Endothelial cell of umbilical vein (primary cell): Measurements from ENCODE around the gene SPO11. TPM values are rescaled to one million over a fixed set of nuclear protein-coding genes. Genes with fewer than 3 reads are reported as not detected.

Source experiments
- BruUV-seq: library from RNA; stranded (reverse); fragments of 400-500 nt; replicated peaks from 2 replicates; lab custom pipeline; 2021; lab: Mats Ljungman, UMichigan
- CTCF ChIA-PET: fragments of 300-600, 350-600 bp; sonication (Branson Sonifier 250); formaldehyde crosslinking; loops from one replicate; lab custom pipeline; 2021; ENCODE audit warnings: antibody characterized with exemption, inconsistent platforms; lab: Charles Lee
- POLR2A ChIA-PET: fragments of 300-600, 350-600 bp; sonication (Branson Sonifier 250); formaldehyde crosslinking; loops from one replicate; lab custom pipeline; 2021; ENCODE audit warnings: antibody characterized with exemption, inconsistent platforms; lab: Charles Lee
- DNase-seq: peaks from one replicate; pipeline ENCODE4 v3.0.0-alpha.2; 2011; ENCODE audit warnings: low read depth, low spot score
- FAIRE-seq: peaks from 2 replicates; lab custom pipeline; 2011; peaks lifted over from hg19 to GRCh38; lab: Jason Lieb, UNC
- H2AFZ ChIP-seq: 2 replicates; pipeline ENCODE4 v1.6.0; 2012; ENCODE audit warnings: low read depth, low read length, control low read depth, inconsistent platforms
- H3K27ac ChIP-seq: 2 replicates; pipeline ENCODE4 v1.5.1; 2011; ENCODE audit warnings: low read depth, mild to moderate bottlenecking, control low read depth, low read length, moderate library complexity; ENCODE audit not compliant: insufficient read depth
- H3K27me3 ChIP-seq, 2 experiments: 2 replicates each; pipeline versions ENCODE4 v1.6.0 to v1.6.1; 2011; ENCODE audit warnings: low read length in 2 of 2, mixed read lengths in 1 of 2; ENCODE audit not compliant: control insufficient read depth in 2 of 2, insufficient read depth in 2 of 2
- H3K36me3 ChIP-seq, 2 experiments: 2 replicates in 1 of 2; 3 replicates in 1 of 2; pipeline ENCODE4 v1.5.1; 2011; ENCODE audit warnings: low read length in 2 of 2, mild to moderate bottlenecking in 1 of 2, moderate library complexity in 1 of 2; ENCODE audit not compliant: control insufficient read depth in 2 of 2, insufficient read depth in 2 of 2; ENCODE audit errors: extremely low read depth in 1 of 2
- H3K4me1 ChIP-seq: 3 replicates; pipeline ENCODE4 v1.5.1; 2011; ENCODE audit warnings: mild to moderate bottlenecking, low read length; ENCODE audit not compliant: control insufficient read depth, insufficient read depth; ENCODE audit errors: extremely low read depth
- H3K4me2 ChIP-seq: 2 replicates; pipeline ENCODE4 v1.6.1; 2011; ENCODE audit warnings: low read length, control low read depth, mixed read lengths; ENCODE audit not compliant: insufficient read depth
- H3K4me3 ChIP-seq, 3 experiments: fragments of 200-600 bp in 1 of 3; sonication (generic), shearing (Covaris generic) in 1 of 3; replicated peaks in 1 of 3; 2 replicates each; pipeline ENCODE4 v1.5.1; 2011 to 2016; ENCODE audit warnings: control low read depth in 3 of 3, low read length in 3 of 3, mild to moderate bottlenecking in 2 of 3, inconsistent platforms in 1 of 3, low read depth in 1 of 3, moderate library complexity in 1 of 3; ENCODE audit not compliant: insufficient read depth in 1 of 3
- H3K79me2 ChIP-seq: 2 replicates; pipeline ENCODE4 v1.6.0; 2012; ENCODE audit warnings: low read length, inconsistent platforms; ENCODE audit not compliant: control insufficient read depth, insufficient read depth
- H3K9ac ChIP-seq: replicated peaks from 2 replicates; pipeline ENCODE3; 2011; ENCODE audit warnings: low read length, control low read depth; ENCODE audit not compliant: insufficient read depth; ENCODE audit errors: extremely low read depth
- H3K9me1 ChIP-seq: replicated peaks from 3 replicates; pipeline ENCODE4 v1.6.0; 2011; ENCODE audit warnings: mild to moderate bottlenecking, low read length; ENCODE audit not compliant: control insufficient read depth, insufficient read depth; ENCODE audit errors: extremely low read depth
- H3K9me3 ChIP-seq: replicated peaks from 2 replicates; pipeline ENCODE4 v1.5.1; 2012; ENCODE audit warnings: low read length, inconsistent platforms; ENCODE audit not compliant: control insufficient read depth, insufficient read depth
- H4K20me1 ChIP-seq: replicated peaks from 2 replicates; pipeline ENCODE3; 2011; ENCODE audit warnings: mild to moderate bottlenecking, low read length; ENCODE audit not compliant: control insufficient read depth, insufficient read depth; ENCODE audit errors: extremely low read depth
- EZH2 ChIP-seq: IDR thresholded peaks from 2 replicates; pipeline ENCODE4 v1.6.1; 2012; ENCODE audit warnings: borderline replicate concordance, low read depth, mild to moderate bottlenecking, moderate library complexity, low read length, inconsistent platforms; ENCODE audit not compliant: severe bottlenecking
- FOS ChIP-seq: IDR thresholded peaks from 2 replicates; pipeline ENCODE4 v1.6.1; 2011; ENCODE audit warnings: mild to moderate bottlenecking, low read length, moderate library complexity, borderline replicate concordance; ENCODE audit not compliant: insufficient read depth
- GATA2 ChIP-seq: IDR thresholded peaks from 2 replicates; pipeline ENCODE4 v1.7.0; 2011; ENCODE audit warnings: low read depth, mild to moderate bottlenecking, moderate library complexity, mixed read lengths, low read length; ENCODE audit not compliant: insufficient read length, insufficient read depth
- JUN ChIP-seq: IDR thresholded peaks from 2 replicates; pipeline ENCODE4 v1.6.1; 2011; ENCODE audit warnings: borderline replicate concordance, low read depth; ENCODE audit not compliant: insufficient read length, insufficient read depth
- MYC ChIP-seq: IDR thresholded peaks from one replicate; pipeline ENCODE4 v1.6.1; 2011; ENCODE audit warnings: mild to moderate bottlenecking, low read depth, low read length
- POLR2A ChIP-seq: IDR thresholded peaks from 2 replicates; pipeline ENCODE4 v1.6.1; 2012; ENCODE audit warnings: low read depth, mild to moderate bottlenecking, control low read depth, low read length
- POLR2AphosphoS5 ChIP-seq: IDR thresholded peaks from 2 replicates; pipeline ENCODE4 v1.6.1; 2012; ENCODE audit warnings: low read depth, mild to moderate bottlenecking, control low read depth, low read length, moderate library complexity; ENCODE audit not compliant: insufficient read depth
- dilution Hi-C: fragments of 300-500 bp; cut with MboI; formaldehyde crosslinking; loops from one replicate; pipeline ENCODE4 v1.15.0; 2019; ENCODE audit warnings: low sequenced_read_pairs; ENCODE audit not compliant: extremely low pct_ligation_motif_present
- intact Hi-C: fragments of 100-400 bp; cut with micrococcal nuclease; formaldehyde crosslinking; loops from one replicate; pipeline ENCODE4 v1.10.0; 2022
- polyA plus RNA-seq, 4 experiments: library from polyadenylated mRNA; depleted of rRNA in 3 of 4; stranded (reverse) in 3 of 4; unstranded in 1 of 4; fragments of >200 nt; gene quantifications; 2 replicates each; pipeline versions ENCODE4 v1.2.1 to v1.2.3, GENCODE V29; 2011 to 2012; ENCODE audit warnings: missing spikeins in 1 of 4
- total RNA-seq: library from RNA; stranded (reverse); gene quantifications from 2 replicates; pipeline ENCODE4 v1.2.3, GENCODE V29; 2021
- TF ChIP-seq, protein P1 (sequence below): IDR thresholded peaks from 2 replicates; pipeline ENCODE4 v1.6.1; 2011; ENCODE audit not compliant: insufficient read depth, insufficient read length
- TF ChIP-seq, protein P2 (sequence below), 2 donors: IDR thresholded peaks; 1 replicate in 1 of 2; 2 replicates in 1 of 2; pipeline ENCODE4 v1.5.1; 2011; ENCODE audit warnings: low read length in 2 of 2, mild to moderate bottlenecking in 2 of 2, moderate library complexity in 2 of 2, control low read depth in 1 of 2, inconsistent platforms in 1 of 2, low read depth in 1 of 2; ENCODE audit not compliant: insufficient read depth in 1 of 2; ENCODE audit errors: extremely low read depth in 1 of 2

The SPO11 gene
- total and polyA plus RNA-seq, 2 donors (not counting 3 experiments of a cell fraction or from before 2014, with no cell fraction given), result not detected

DNA sequence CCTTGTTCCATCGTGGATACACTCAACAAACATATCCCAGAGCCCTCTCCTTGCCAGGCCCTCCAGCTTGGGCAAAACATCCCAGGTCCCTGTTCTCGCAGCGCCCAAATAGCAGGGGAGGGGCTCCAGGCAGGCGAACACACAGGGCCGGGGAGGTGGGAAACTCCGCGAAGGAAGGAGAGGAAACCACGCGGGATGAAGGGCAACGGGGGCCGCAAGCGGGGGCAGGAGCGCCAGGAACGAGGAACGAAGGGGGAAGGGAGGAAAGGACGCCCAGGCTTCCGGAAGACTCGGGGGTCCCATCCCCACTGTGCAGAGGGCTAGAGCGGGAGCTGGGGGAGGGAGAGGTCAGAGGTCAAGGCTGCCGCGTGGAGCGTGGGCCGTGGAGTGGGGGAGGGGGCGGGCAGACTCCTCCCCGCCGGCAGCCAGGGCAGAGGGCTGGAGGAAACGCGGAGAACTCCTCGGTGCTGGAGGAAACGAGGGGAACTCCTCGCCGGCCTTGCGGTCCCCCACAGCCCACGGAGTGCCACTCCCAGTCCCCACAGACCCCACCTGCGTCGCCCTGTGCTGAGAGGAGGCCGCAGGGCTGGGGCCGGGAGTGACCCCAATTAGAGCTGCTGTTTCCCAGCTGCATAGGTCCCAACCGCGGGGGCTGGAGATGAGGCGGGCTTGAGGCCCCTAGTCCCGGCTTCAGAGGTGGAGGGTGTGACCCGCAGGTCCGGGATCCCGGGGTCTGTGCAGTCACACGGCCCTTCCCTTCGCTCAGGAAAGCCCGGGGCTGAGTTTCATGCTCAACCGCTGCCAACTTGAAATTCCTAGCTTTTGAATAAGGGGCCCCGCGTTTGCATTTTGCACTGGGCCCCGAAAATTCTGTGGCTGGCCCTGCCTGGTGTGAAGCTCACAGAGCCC is 60.3 kb downstream of the SPO11 start:
- H3K79me2 ChIP-seq, result peaks cover 15% of the 10 kb centered on the region
- H3K4me1 ChIP-seq, result peaks cover 16% of the 10 kb centered on the region
- FAIRE-seq (peak; percentile 59), DNase-seq (peak; percentile 43)
- POLR2A ChIA-PET, result no interaction called here
- H3K4me2 ChIP-seq, result peak overlapping the region; percentile 50
- TF ChIP-seq POLR2AphosphoS5, result no peak
- TF ChIP-seq, protein P1, sequence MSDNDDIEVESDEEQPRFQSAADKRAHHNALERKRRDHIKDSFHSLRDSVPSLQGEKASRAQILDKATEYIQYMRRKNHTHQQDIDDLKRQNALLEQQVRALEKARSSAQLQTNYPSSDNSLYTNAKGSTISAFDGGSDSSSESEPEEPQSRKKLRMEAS, result no peak
- TF ChIP-seq FOS, result no peak
- TF ChIP-seq MYC, result no peak
- TF ChIP-seq POLR2A, result no peak
- TF ChIP-seq EZH2, result no peak
- no peak for TF ChIP-seq GATA2
- TF ChIP-seq, protein P2, sequence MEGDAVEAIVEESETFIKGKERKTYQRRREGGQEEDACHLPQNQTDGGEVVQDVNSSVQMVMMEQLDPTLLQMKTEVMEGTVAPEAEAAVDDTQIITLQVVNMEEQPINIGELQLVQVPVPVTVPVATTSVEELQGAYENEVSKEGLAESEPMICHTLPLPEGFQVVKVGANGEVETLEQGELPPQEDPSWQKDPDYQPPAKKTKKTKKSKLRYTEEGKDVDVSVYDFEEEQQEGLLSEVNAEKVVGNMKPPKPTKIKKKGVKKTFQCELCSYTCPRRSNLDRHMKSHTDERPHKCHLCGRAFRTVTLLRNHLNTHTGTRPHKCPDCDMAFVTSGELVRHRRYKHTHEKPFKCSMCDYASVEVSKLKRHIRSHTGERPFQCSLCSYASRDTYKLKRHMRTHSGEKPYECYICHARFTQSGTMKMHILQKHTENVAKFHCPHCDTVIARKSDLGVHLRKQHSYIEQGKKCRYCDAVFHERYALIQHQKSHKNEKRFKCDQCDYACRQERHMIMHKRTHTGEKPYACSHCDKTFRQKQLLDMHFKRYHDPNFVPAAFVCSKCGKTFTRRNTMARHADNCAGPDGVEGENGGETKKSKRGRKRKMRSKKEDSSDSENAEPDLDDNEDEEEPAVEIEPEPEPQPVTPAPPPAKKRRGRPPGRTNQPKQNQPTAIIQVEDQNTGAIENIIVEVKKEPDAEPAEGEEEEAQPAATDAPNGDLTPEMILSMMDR (IDR thresholded peaks at IDR 0.05; ENCODE audit: extremely low read depth in 1 of 2, insufficient read depth in 1 of 2, low read depth in 1 of 2, low read length in 2 of 2), result no peak
- no peak for TF ChIP-seq JUN
- H3K9ac ChIP-seq, result no peak overlapping the region
- H2AFZ ChIP-seq, result peak overlapping the region; percentile 91
- H4K20me1 ChIP-seq, result no peaks in the 10 kb centered on the region
- no peaks in the 10 kb centered on the region for H3K9me1 ChIP-seq
- peak overlapping the region in 1 of 3 experiments; percentile 20 for H3K4me3 ChIP-seq
- intact Hi-C loops (loop anchor here (1.0 to 10.0 kb wide), 3 partner anchors 86 to 1015 kb away; partner anchors contain the start of gene PMEPA1), dilution Hi-C loops (no loop called here)
- peak overlapping the region; percentile 44 for H3K27ac ChIP-seq
- peaks cover 0 to 8% of the 10 kb centered on the region in 2 experiments for H3K36me3 ChIP-seq
- H3K9me3 ChIP-seq, result no peaks in the 10 kb centered on the region
- CTCF ChIA-PET, result interaction anchor here (1.1 to 1.8 kb wide), 6 partner anchors 8 to 108 kb away, joined by 3 to 6 read pairs (median 4); no protein-coding TSS in a partner anchor
- BruUV-seq, result no TSS peak
- H3K27me3 ChIP-seq, result no peaks in the 10 kb centered on the region
